HFFc6 (cell line): ENCODE measurements around the gene NR6A1. TPM values are rescaled to one million over a fixed set of nuclear protein-coding genes. Genes with fewer than 3 reads are reported as not detected.

ENCODE experiments used
- DNase-seq: peaks from one replicate; pipeline ENCODE4 v3.0.0-alpha.2; 2018
- H3K27ac Mint-ChIP-seq: 2 replicates; pipeline ENCODE4 v1.8.0; 2020; ENCODE audit warnings: mild to moderate bottlenecking, mixed read lengths
- H3K27me3 Mint-ChIP-seq: 2 replicates; pipeline ENCODE4 v1.8.0; 2021; ENCODE audit warnings: mild to moderate bottlenecking, moderate library complexity, mixed read lengths; ENCODE audit not compliant: insufficient read depth
- H3K36me3 Mint-ChIP-seq: 2 replicates; pipeline ENCODE4 v1.8.0; 2021; ENCODE audit warnings: low read depth, mixed read lengths
- H3K4me1 Mint-ChIP-seq: 2 replicates; pipeline ENCODE4 v1.8.0; 2020; ENCODE audit warnings: low read depth, mixed read lengths
- H3K4me3 Mint-ChIP-seq: 2 replicates; pipeline ENCODE4 v1.8.0; 2020; ENCODE audit warnings: mild to moderate bottlenecking, moderate library complexity, mixed read lengths
- H3K9me3 Mint-ChIP-seq: 2 replicates; pipeline ENCODE4 v1.8.0; 2020; ENCODE audit warnings: mild to moderate bottlenecking, mixed read lengths
- CTCF ChIP-seq: fragments of 200-600 bp; sonication (generic); IDR thresholded peaks from 2 replicates; pipeline ENCODE4 v1.5.0; 2021; ENCODE audit warnings: antibody characterized with exemption, mild to moderate bottlenecking
- total RNA-seq, 6 experiments: library from RNA; stranded (reverse); fragmentation: NEBNext Ultra II Directional; extraction: Animal tissue kit (Norgen Biotek cat#: 25700); gene quantifications; 2 replicates in 1 of 6; 3 replicates in 5 of 6; pipeline ENCODE4 v1.2.3, GENCODE V29; 2021

Gene NR6A1
- total RNA-seq, 6 experiments from 2014 or later, result 0.05 to 0.26 (median 0.13) TPM

DNA sequence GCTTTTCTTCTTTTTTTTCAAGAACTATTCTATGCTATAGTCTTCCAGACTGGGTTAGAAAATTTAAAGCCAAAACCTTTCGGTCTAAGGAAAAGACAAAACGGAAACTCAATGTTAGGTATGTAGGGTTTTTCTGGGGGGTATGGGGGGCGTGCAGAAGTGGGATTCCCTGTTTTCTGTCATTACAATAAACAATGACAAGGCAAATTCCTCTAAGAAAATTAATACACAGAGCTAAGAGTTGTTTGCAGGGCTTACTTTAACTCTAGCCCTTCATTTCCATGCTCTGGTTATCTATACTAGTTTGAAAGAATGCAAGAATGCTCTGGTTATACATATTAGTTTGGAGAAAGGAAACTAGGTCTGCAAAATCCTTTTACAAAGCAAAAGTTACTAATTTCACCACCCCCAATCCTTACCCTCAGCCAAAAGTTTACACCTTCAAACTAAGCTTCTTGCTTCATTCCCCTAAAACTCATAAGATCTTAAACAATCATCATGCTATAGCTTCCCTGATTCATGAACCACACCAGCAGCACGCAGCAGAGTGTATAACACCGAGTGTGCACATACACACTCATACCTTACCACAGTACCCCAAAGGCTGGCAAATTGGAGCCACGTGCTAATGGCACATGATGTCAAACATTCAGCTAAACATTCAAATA lies 174.8 kb downstream of the NR6A1 start:
- Mint-ChIP-seq H3K36me3 (no peaks in the 10 kb centered on the region), H3K4me1 (peaks cover 20% of the 10 kb centered on the region), H3K9me3 (no peaks in the 10 kb centered on the region), H3K27ac (no peak overlapping the region), H3K4me3 (no peak overlapping the region), H3K27me3 (peaks cover 19% of the 10 kb centered on the region)
- no peak for TF ChIP-seq CTCF
- no peak for DNase-seq

DNA sequence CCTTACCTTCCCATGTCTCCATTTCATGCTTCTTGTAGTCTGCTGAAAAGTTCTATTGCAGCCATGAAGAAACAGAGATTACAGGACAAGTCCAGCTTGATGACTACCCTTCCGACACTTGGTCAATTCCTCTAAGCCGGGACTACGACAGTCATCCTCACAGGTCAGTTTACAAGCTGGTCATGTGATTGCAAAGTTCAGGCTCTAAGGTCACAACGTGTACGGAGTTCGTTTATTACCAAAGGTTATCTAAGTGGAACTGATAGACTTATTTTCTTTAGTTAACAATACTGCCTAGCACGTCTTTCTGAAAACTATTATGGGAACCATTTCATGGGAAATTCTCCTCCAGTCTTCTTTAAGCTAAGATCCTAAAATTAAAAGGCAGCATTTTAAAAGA lies 175.4 kb downstream of the NR6A1 start:
- Mint-ChIP-seq H3K27ac (no peak overlapping the region), H3K36me3 (no peaks in the 10 kb centered on the region), H3K4me3 (no peak overlapping the region), H3K27me3 (peaks cover 19% of the 10 kb centered on the region), H3K4me1 (peaks cover 19% of the 10 kb centered on the region), H3K9me3 (no peaks in the 10 kb centered on the region)
- TF ChIP-seq CTCF, result no peak
- DNase-seq, result no peak

DNA sequence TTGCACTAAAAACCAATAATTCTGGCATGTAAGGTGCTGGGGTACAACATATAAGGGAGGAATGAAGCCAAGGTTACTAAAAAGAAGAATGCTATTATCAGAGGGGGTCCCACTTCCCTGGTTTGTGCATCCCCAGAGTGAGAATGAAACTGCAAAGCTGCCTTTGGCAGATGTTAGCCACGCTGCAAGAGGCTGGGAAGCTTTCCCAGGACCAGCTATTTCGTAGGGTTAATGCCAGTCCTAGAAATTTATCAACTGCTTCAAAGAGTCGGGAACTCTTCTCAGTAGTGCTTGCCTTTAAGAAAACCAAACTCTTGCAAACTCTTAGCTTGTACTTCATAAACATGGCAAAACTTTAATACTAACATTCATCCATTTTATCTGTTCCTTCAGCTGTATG lies 176.4 kb downstream of the NR6A1 start:
- Mint-ChIP-seq H3K27me3 (peaks cover 16% of the 10 kb centered on the region), H3K9me3 (no peaks in the 10 kb centered on the region), H3K27ac (no peak overlapping the region), H3K4me3 (no peak overlapping the region), H3K4me1 (peaks cover 8% of the 10 kb centered on the region), H3K36me3 (no peaks in the 10 kb centered on the region)
- no peak for DNase-seq
- TF ChIP-seq CTCF, result no peak

GRCh38 chr9:124594225-124594624 lies 176.9 kb downstream of the NR6A1 start:
- no peak overlapping the region for H3K27ac Mint-ChIP-seq
- H3K36me3 Mint-ChIP-seq, result no peaks in the 10 kb centered on the region
- no peak for DNase-seq
- peaks cover 6% of the 10 kb centered on the region for H3K4me1 Mint-ChIP-seq
- no peak for TF ChIP-seq CTCF
- H3K27me3 Mint-ChIP-seq, result peaks cover 16% of the 10 kb centered on the region
- H3K9me3 Mint-ChIP-seq, result no peaks in the 10 kb centered on the region
- no peak overlapping the region for H3K4me3 Mint-ChIP-seq

GRCh38 chr9:124593651-124594058 lies 177.5 kb downstream of the NR6A1 start:
- no peaks in the 10 kb centered on the region for H3K9me3 Mint-ChIP-seq
- DNase-seq, result no peak
- H3K4me1 Mint-ChIP-seq, result peaks cover 6% of the 10 kb centered on the region
- no peaks in the 10 kb centered on the region for H3K36me3 Mint-ChIP-seq
- no peak overlapping the region for H3K27ac Mint-ChIP-seq
- TF ChIP-seq CTCF, result no peak
- no peak overlapping the region; the same call in 1 of the 2 replicates for H3K4me3 Mint-ChIP-seq
- H3K27me3 Mint-ChIP-seq, result peaks cover 14% of the 10 kb centered on the region
